Activated T-cell treated with anti-CD3 and anti-CD28 coated beads, Interleukin-2, amount 50 U/mL, for 24 hours (primary cell): ENCODE data around the gene IFI27L1.

ENCODE experiments used
- DNase-seq: peaks from one replicate; pipeline ENCODE4 v3.0.0-alpha.2; 2020
- H3K27ac Mint-ChIP-seq: 2 replicates; pipeline ENCODE4 v1.8.0; 2020; ENCODE audit warnings: mild to moderate bottlenecking, mixed read lengths
- H3K27me3 Mint-ChIP-seq: 2 replicates; pipeline ENCODE4 v1.8.0; 2020; ENCODE audit warnings: mixed read lengths
- H3K36me3 Mint-ChIP-seq: 2 replicates; pipeline ENCODE4 v1.8.0; 2020; ENCODE audit warnings: low read depth, mixed read lengths
- H3K4me1 Mint-ChIP-seq: 2 replicates; pipeline ENCODE4 v1.8.0; 2020; ENCODE audit warnings: low read depth, mixed read lengths
- H3K4me3 Mint-ChIP-seq: 2 replicates; pipeline ENCODE4 v1.8.0; 2020; ENCODE audit warnings: mild to moderate bottlenecking, moderate library complexity, mixed read lengths
- H3K9me3 Mint-ChIP-seq: 2 replicates; pipeline ENCODE4 v1.8.0; 2020; ENCODE audit warnings: mixed read lengths

The IFI27L1 gene

GRCh38 chr14:94080621-94081385 lies at the start of gene IFI27L1, which contains the start of gene DDX24:
Gene IFI27L1, plus strand, starts transcription at chr14:94081310. Its CDS starts 15,628 bp downstream, at chr14:94096938.
Gene DDX24, minus strand, starts transcription at chr14:94081202. Its CDS starts 1,460 bp downstream, at chr14:94079742.
- Mint-ChIP-seq H3K36me3 (peaks cover 58% of the 10 kb centered on the region), H3K9me3 (no peaks in the 10 kb centered on the region), H3K27me3 (no peaks in the 10 kb centered on the region), H3K27ac (peak within 1 kb of the TSS; percentile 99), H3K4me1 (peaks cover 60% of the 10 kb centered on the region), H3K4me3 (peak within 1 kb of the TSS; percentile 99)
- DNase-seq, result peak; percentile 96

GRCh38 chr14:94031883-94032279 lies 49.2 kb upstream of the IFI27L1 start:
- Mint-ChIP-seq H3K4me3 (no peak overlapping the region), H3K9me3 (no peaks in the 10 kb centered on the region), H3K27me3 (no peaks in the 10 kb centered on the region), H3K27ac (no peak overlapping the region), H3K36me3 (no peaks in the 10 kb centered on the region), H3K4me1 (peaks cover 24% of the 10 kb centered on the region)
- DNase-seq, result no peak

GRCh38 chr14:94034886-94035285 lies 46.2 kb upstream of the IFI27L1 start:
- Mint-ChIP-seq H3K9me3 (no peaks in the 10 kb centered on the region), H3K4me1 (peaks cover 4% of the 10 kb centered on the region), H3K36me3 (no peaks in the 10 kb centered on the region), H3K27ac (no peak overlapping the region), H3K27me3 (no peaks in the 10 kb centered on the region), H3K4me3 (no peak overlapping the region)
- no peak for DNase-seq

- Mint-ChIP-seq H3K4me3 (no peak overlapping the region), H3K27me3 (no peaks in the 10 kb centered on the region), H3K27ac (no peak overlapping the region), H3K36me3 (no peaks in the 10 kb centered on the region), H3K9me3 (no peaks in the 10 kb centered on the region), H3K4me1 (peaks cover 4% of the 10 kb centered on the region)
- peak; percentile 85 for DNase-seq
Observed at GRCh38 chr14:94036313-94037167, 44.6 kb upstream of the IFI27L1 start.

- H3K9me3 Mint-ChIP-seq, result no peaks in the 10 kb centered on the region
- no peak for DNase-seq
- H3K4me3 Mint-ChIP-seq, result no peak overlapping the region
- H3K27ac Mint-ChIP-seq, result no peak overlapping the region
- H3K36me3 Mint-ChIP-seq, result no peaks in the 10 kb centered on the region
- H3K27me3 Mint-ChIP-seq, result no peaks in the 10 kb centered on the region
- H3K4me1 Mint-ChIP-seq, result peaks cover 4% of the 10 kb centered on the region
Observed at GRCh38 chr14:94037954-94038353, 43.2 kb upstream of the IFI27L1 start.

GRCh38 chr14:94038510-94038909 lies 42.6 kb upstream of the IFI27L1 start:
- no peaks in the 10 kb centered on the region for H3K9me3 Mint-ChIP-seq
- peaks cover 4% of the 10 kb centered on the region for H3K4me1 Mint-ChIP-seq
- H3K27me3 Mint-ChIP-seq, result no peaks in the 10 kb centered on the region
- no peak for DNase-seq
- H3K4me3 Mint-ChIP-seq, result no peak overlapping the region
- peaks cover 5% of the 10 kb centered on the region for H3K36me3 Mint-ChIP-seq
- H3K27ac Mint-ChIP-seq, result peak overlapping the region; percentile 60

GRCh38 chr14:94038921-94039629 lies 42.0 kb upstream of the IFI27L1 start:
- Mint-ChIP-seq H3K27me3 (no peaks in the 10 kb centered on the region), H3K4me3 (no peak overlapping the region), H3K36me3 (peaks cover 10% of the 10 kb centered on the region), H3K27ac (peak overlapping the region; percentile 60), H3K4me1 (peaks cover 4% of the 10 kb centered on the region), H3K9me3 (no peaks in the 10 kb centered on the region)
- no peak for DNase-seq

- Mint-ChIP-seq H3K27me3 (no peaks in the 10 kb centered on the region), H3K9me3 (no peaks in the 10 kb centered on the region), H3K36me3 (peaks cover 22% of the 10 kb centered on the region), H3K27ac (peak overlapping the region; percentile 2), H3K4me3 (no peak overlapping the region), H3K4me1 (peaks cover 4% of the 10 kb centered on the region)
- no peak for DNase-seq
Observed at GRCh38 chr14:94040247-94040646, 40.9 kb upstream of the IFI27L1 start.

GRCh38 chr14:94040796-94041195 lies 40.3 kb upstream of the IFI27L1 start:
- DNase-seq, result no peak
- H3K36me3 Mint-ChIP-seq, result peaks cover 28% of the 10 kb centered on the region
- no peaks in the 10 kb centered on the region for H3K9me3 Mint-ChIP-seq
- no peaks in the 10 kb centered on the region for H3K27me3 Mint-ChIP-seq
- peaks cover 4% of the 10 kb centered on the region for H3K4me1 Mint-ChIP-seq
- no peak overlapping the region for H3K4me3 Mint-ChIP-seq
- H3K27ac Mint-ChIP-seq, result peak overlapping the region; percentile 2

- Mint-ChIP-seq H3K36me3 (peaks cover 37% of the 10 kb centered on the region), H3K27me3 (no peaks in the 10 kb centered on the region), H3K9me3 (no peaks in the 10 kb centered on the region), H3K4me3 (no peak overlapping the region), H3K4me1 (peaks cover under 1% of the 10 kb centered on the region), H3K27ac (peak overlapping the region; percentile 10)
- no peak for DNase-seq
Observed at GRCh38 chr14:94041551-94042346, 39.4 kb upstream of the IFI27L1 start.

GRCh38 chr14:94042433-94043091 lies 38.5 kb upstream of the IFI27L1 start:
- Mint-ChIP-seq H3K27ac (peak overlapping the region; percentile 29), H3K36me3 (peaks cover 45% of the 10 kb centered on the region), H3K27me3 (no peaks in the 10 kb centered on the region), H3K4me3 (no peak overlapping the region), H3K4me1 (no peaks in the 10 kb centered on the region), H3K9me3 (no peaks in the 10 kb centered on the region)
- DNase-seq, result no peak

GRCh38 chr14:94043111-94043755 lies 37.9 kb upstream of the IFI27L1 start:
- Mint-ChIP-seq H3K4me1 (no peaks in the 10 kb centered on the region), H3K27ac (peak overlapping the region; percentile 29), H3K9me3 (no peaks in the 10 kb centered on the region), H3K4me3 (no peak overlapping the region), H3K27me3 (no peaks in the 10 kb centered on the region), H3K36me3 (peaks cover 52% of the 10 kb centered on the region)
- DNase-seq, result no peak
